ENCODE results near the gene GJD4. TPM values are rescaled to one million over a fixed set of nuclear protein-coding genes. Genes with fewer than 3 reads are reported as not detected.
A peak's percentile ranks its signal among the peaks of the same experiment; 100 is the strongest.

The GJD4 gene
- polyA plus RNA-seq, 3 donors = not detected

DNA sequence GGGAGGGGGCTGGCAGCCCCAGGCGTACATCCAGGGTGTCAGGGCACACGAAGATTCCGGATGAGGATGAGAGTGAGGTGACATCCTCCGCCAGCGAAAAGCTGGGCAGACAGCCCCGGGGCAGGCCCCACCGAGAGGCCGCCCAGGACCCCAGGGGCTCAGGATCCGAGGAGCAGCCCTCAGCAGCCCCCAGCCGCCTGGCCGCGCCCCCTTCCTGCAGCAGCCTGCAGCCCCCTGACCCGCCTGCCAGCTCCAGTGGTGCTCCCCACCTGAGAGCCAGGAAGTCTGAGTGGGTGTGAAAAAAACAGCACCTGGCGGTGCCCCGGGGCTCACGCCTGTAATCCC is 3.2 kb downstream of the GJD4 start:
- Histone ChIP-seq H3K27ac (ENCODE audit: low read depth in 1 of 2, low read length in 2 of 2) (no peak overlapping the region), H3K9ac (ENCODE audit: insufficient read depth, low read length, poor library complexity, severe bottlenecking) (no peak overlapping the region), H3K9me3 (replicated peaks in 1 of 2; ENCODE audit: control insufficient read depth in 1 of 2, insufficient read depth in 1 of 2, low read length in 2 of 2) (peaks cover 3 to 12% of the 10 kb centered on the region in 2 donors), H2AFZ (ENCODE audit: insufficient read depth, low read depth, low read length, poor library complexity, severe bottlenecking) (no peak overlapping the region), H3K27me3 (ENCODE audit: control insufficient read depth in 2 of 2, insufficient read depth in 2 of 2, low read length in 2 of 2) (peaks cover 20 to 43% of the 10 kb centered on the region in 2 donors), H3K4me2 (replicated peaks; ENCODE audit: extremely low read depth, low read length, poor library complexity, severe bottlenecking) (peak overlapping the region; percentile 44), H3K4me3 (replicated peaks in 1 of 3; ENCODE audit: low read depth in 2 of 3, low read length in 3 of 3) (no peak overlapping the region), H3K36me3 (replicated peaks in 1 of 2; ENCODE audit: control insufficient read depth in 1 of 2, insufficient read depth in 2 of 2, low read length in 2 of 2) (no peaks in the 10 kb centered on the region), H4K20me1 (ENCODE audit: insufficient read depth, low read length) (no peaks in the 10 kb centered on the region), H3K4me1 (ENCODE audit: control insufficient read depth in 1 of 2, insufficient read depth in 2 of 2, low read length in 2 of 2) (peaks cover 5 to 10% of the 10 kb centered on the region in 2 donors), H3K79me2 (ENCODE audit: insufficient read depth, low read length) (no peaks in the 10 kb centered on the region)
- TF ChIP-seq, protein P1, sequence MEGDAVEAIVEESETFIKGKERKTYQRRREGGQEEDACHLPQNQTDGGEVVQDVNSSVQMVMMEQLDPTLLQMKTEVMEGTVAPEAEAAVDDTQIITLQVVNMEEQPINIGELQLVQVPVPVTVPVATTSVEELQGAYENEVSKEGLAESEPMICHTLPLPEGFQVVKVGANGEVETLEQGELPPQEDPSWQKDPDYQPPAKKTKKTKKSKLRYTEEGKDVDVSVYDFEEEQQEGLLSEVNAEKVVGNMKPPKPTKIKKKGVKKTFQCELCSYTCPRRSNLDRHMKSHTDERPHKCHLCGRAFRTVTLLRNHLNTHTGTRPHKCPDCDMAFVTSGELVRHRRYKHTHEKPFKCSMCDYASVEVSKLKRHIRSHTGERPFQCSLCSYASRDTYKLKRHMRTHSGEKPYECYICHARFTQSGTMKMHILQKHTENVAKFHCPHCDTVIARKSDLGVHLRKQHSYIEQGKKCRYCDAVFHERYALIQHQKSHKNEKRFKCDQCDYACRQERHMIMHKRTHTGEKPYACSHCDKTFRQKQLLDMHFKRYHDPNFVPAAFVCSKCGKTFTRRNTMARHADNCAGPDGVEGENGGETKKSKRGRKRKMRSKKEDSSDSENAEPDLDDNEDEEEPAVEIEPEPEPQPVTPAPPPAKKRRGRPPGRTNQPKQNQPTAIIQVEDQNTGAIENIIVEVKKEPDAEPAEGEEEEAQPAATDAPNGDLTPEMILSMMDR (IDR thresholded peaks at IDR 0.05) = no peak
- no peaks in the 10 kb centered on the region for H3K36me3 Mint-ChIP-seq
- H3K4me3 Mint-ChIP-seq = peak overlapping the region in 1 of 2 donors; percentile 48
- peaks cover 3 to 25% (median 14%) of the 10 kb centered on the region in 7 donors for H3K9me3 Mint-ChIP-seq
- no peak overlapping the region for H3K27ac Mint-ChIP-seq
- peaks cover 59 to 66% (median 60%) of the 10 kb centered on the region in 3 donors for H3K27me3 Mint-ChIP-seq (ENCODE audit: low read depth in 3 of 3)
- DNase-seq = no peak
- intact Hi-C loops (cut with micrococcal nuclease) = no loop called here
- H3K4me1 Mint-ChIP-seq = peaks cover 6% of the 10 kb centered on the region
- 72% methylated on average over 11 of the region's 16 CpGs for WGBS (ENCODE audit: insufficient coverage)

DNA sequence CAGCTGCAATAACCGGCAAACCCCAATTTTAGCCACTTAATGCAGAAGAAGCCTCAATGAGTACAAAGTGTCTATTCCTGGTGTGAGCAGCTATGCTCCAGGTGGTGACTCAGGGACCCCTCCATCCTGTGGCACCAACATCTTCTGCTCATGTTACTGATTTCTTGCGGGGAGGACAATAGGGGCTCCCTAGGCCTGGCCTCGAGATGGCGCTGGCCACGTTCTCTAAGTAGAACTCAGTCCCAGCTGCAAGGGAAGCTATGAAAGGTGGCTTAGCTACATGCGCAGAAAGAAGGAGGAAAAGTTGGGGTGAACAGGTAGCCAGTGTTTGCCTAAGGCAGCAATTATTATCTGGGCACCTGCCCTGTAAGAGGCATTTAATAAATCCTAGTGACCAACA is 6.6 kb downstream of the GJD4 start:
- peaks cover 43 to 45% (median 45%) of the 10 kb centered on the region in 3 donors for H3K27me3 Mint-ChIP-seq (ENCODE audit: low read depth in 3 of 3)

More for the DNA sequence above, 6.6 kb downstream of the GJD4 start:
- no peak for DNase-seq
- 97% methylated on average over 6 of the region's 6 CpGs for WGBS (ENCODE audit: insufficient coverage)
- Histone ChIP-seq H3K36me3 (replicated peaks in 1 of 2; ENCODE audit: control insufficient read depth in 1 of 2, insufficient read depth in 2 of 2, low read length in 2 of 2) (no peaks in the 10 kb centered on the region), H3K79me2 (ENCODE audit: insufficient read depth, low read length) (no peaks in the 10 kb centered on the region), H2AFZ (ENCODE audit: insufficient read depth, low read depth, low read length, poor library complexity, severe bottlenecking) (no peak overlapping the region), H3K4me3 (replicated peaks in 1 of 3; ENCODE audit: low read depth in 2 of 3, low read length in 3 of 3) (no peak overlapping the region), H3K9ac (ENCODE audit: insufficient read depth, low read length, poor library complexity, severe bottlenecking) (no peak overlapping the region), H3K27me3 (ENCODE audit: control insufficient read depth in 2 of 2, insufficient read depth in 2 of 2, low read length in 2 of 2) (peaks cover 12 to 23% of the 10 kb centered on the region in 2 donors), H3K9me3 (replicated peaks in 1 of 2; ENCODE audit: control insufficient read depth in 1 of 2, insufficient read depth in 1 of 2, low read length in 2 of 2) (peaks cover 3 to 12% of the 10 kb centered on the region in 2 donors), H4K20me1 (ENCODE audit: insufficient read depth, low read length) (no peaks in the 10 kb centered on the region), H3K27ac (ENCODE audit: low read depth in 1 of 2, low read length in 2 of 2) (no peak overlapping the region), H3K4me1 (ENCODE audit: control insufficient read depth in 1 of 2, insufficient read depth in 2 of 2, low read length in 2 of 2) (peaks cover 5 to 10% of the 10 kb centered on the region in 2 donors), H3K4me2 (replicated peaks; ENCODE audit: extremely low read depth, low read length, poor library complexity, severe bottlenecking) (no peak overlapping the region)
- Mint-ChIP-seq H3K9me3 (peaks cover 3 to 25% (median 14%) of the 10 kb centered on the region in 7 donors), H3K4me3 (no peak overlapping the region), H3K36me3 (no peaks in the 10 kb centered on the region), H3K4me1 (peaks cover 6% of the 10 kb centered on the region), H3K27ac (no peak overlapping the region)
- TF ChIP-seq, protein P1 (IDR thresholded peaks at IDR 0.05) = no peak
- intact Hi-C loops (cut with micrococcal nuclease) = no loop called here

All from CD14-positive monocyte (primary cell).